Panc1 (cell line): ENCODE results near the gene NMRK2.

ENCODE experiments used
- CTCF ChIP-seq: fragments of 450-650 bp; IDR thresholded peaks from 2 replicates; pipeline ENCODE4 v1.5.1; 2017; ENCODE audit warnings: mild to moderate bottlenecking
- POLR2AphosphoS5 ChIP-seq: IDR thresholded peaks from 2 replicates; pipeline ENCODE4 v1.6.1; 2012; ENCODE audit warnings: mild to moderate bottlenecking, low read depth, low read length, moderate library complexity

GRCh38 chr19:3961007-3961406 is 28.1 kb downstream of the NMRK2 start:
- no peak for TF ChIP-seq POLR2AphosphoS5
- TF ChIP-seq CTCF = no peak
